ENCODE results near the gene APOC3.

The APOC3 gene

DNA sequence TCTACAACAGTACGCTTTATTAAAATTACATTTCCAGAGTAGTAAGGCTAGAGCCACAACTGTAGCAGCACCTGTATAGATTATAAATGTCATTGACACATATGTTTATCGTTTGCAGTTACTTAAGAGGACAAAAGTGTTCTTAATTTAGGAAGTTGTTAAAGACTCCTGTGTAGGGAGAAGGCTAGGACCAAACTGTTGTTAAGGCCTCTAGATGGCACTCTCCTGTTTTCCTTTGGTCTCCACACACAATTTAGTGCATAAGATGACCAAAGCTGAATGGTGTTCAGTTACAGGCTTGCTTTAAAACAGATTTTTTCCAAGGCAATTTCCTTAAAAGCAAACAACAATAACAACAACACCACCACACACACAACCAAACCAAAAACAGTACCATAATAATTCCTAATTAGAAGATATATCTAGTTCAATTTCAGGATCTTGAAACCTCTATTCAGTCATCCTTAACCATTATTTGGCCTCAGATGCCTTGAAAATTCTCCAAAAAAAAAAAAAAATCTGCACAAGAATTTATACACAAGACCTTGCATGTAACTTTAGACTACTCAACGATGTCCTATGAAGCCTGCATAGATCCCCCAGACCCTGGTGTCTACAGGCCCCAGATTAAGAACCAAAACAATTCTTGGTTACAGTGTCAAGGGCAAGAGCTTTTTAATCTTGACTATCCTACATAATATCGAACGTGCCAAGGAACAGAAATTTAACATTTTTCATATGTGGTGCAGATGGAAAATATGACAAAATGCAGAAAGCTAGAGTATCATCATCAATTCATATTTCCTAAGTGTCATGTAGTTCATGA, 50.3 kb downstream of the APOC3 start:
- DNase-seq = no peak

DNA sequence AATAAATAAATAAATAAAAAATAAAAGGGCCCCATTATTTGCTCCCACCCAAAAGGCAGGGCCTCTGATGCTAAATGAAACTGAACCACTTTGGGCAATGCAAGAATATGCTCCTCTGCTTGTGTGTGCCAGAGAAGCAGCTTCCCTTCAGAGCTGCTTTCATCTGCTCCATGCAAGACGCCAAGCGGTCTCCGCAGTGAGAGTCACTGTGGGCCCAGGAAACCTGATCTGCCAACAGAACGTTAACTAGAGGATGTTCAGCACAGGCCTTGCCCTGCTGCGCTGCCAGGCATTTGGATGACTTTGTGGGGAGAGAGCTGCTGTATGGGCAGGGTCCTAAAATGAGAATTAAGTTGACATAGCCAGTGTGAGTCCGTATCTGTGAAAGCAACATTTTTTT, 51.4 kb downstream of the APOC3 start:
- no peak for DNase-seq

DNA sequence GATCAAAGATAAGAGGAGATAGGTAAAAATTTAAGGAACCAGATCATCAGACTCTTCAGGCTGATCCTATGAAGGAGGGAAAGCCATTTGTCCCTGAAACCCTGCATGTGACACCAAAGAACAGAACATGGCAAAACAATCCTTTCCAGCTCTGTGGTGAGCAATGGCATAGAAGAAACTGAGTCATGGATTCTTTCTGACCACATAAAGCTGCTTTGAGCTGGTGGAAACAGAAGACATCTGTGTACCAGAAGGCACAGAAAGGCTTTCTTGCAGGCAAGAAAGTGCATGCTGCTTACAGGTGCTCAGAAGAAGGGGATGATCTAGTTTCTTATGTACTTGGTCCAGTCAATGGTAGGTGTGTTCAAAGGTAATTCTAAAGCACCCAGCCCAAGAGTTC, 52.7 kb downstream of the APOC3 start:
- DNase-seq = no peak

Data from SHP77 treated with DMSO at 0.1 percent for 48 hours (cell line).